Hindlimb muscle (tissue), 1 donor: ENCODE data around the gene DNM1. TPM values are rescaled to one million over a fixed set of nuclear protein-coding genes. Genes with fewer than 3 reads are reported as not detected.

ENCODE experiments used
- DNase-seq: peaks from one replicate; pipeline ENCODE4 v3.0.0-alpha.2; 2013
- polyA plus RNA-seq: library from polyadenylated mRNA; unstranded; fragments of 120-200 nt; gene quantifications from one replicate; pipeline ENCODE4 v1.2.1, GENCODE V29; 2013; ENCODE audit not compliant: insufficient read length

Gene DNM1
- polyA plus RNA-seq, 1 donor: 51.3 TPM

GRCh38 chr9:128252317-128253139 is 49.3 kb downstream of the DNM1 start:
- DNase-seq: no peak

DNA sequence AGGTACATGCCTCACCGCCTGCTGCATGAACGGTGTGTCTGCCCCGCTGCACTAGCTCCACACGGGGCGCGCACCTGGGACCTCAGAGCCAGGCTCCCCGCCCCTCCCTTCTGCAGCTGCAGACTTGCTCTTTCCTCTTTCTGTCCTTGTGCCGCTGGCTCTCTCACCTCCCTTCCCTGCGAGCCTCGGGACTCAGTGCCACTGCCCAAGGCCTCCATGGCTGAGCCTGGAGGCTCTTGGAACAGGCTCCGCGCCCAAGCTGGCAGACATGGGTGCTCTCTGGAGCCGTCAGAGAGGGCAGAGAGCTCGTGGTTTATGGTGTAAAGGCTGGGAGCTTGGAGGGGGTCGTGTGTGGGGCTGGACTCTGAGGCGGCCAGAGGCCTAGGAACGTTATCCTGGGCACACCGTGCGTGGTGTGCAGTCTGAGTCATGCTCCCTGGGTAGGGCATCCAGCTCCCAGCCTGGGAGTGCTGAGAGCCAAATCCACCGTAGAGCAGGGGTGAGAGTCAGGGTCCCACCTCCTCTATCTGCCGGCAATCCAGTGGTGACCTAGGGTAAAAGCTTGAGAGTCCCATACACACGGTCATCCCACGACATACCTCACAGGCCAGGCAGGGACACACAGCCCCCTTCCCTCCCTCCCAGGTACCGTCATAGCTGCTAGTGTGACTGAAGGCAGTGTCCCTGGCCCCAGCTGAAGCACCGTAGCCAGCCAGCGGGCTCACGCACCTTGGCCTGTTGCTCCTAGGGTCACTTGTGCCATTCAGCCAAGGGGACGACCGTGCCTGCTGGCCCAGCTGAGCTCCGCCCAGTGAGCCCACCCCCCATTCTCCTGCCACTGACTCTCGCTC is 50.2 kb downstream of the DNM1 start:
- no peak for DNase-seq

DNA sequence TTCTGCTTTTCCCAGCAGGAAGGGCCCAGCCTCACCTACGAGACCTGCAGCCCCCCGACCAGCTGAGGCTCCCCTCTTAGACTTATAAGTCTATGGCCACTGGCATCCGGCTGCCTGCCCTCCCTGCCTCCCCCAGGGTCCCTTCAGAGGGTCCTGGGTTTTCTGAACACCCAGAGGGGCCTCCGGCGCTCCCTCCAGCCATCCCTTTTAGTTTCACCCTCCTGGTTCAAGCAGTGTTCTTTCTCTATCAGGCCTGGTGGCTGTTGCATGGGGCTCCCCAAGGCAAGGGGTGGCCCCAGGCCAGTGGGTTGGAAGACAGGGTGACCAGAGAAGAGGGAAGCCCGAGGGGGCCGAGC is 50.8 kb downstream of the DNM1 start:
- no peak for DNase-seq

- DNase-seq: no peak
Observed at GRCh38 chr9:128254362-128254761, 51.2 kb downstream of the DNM1 start.

DNA sequence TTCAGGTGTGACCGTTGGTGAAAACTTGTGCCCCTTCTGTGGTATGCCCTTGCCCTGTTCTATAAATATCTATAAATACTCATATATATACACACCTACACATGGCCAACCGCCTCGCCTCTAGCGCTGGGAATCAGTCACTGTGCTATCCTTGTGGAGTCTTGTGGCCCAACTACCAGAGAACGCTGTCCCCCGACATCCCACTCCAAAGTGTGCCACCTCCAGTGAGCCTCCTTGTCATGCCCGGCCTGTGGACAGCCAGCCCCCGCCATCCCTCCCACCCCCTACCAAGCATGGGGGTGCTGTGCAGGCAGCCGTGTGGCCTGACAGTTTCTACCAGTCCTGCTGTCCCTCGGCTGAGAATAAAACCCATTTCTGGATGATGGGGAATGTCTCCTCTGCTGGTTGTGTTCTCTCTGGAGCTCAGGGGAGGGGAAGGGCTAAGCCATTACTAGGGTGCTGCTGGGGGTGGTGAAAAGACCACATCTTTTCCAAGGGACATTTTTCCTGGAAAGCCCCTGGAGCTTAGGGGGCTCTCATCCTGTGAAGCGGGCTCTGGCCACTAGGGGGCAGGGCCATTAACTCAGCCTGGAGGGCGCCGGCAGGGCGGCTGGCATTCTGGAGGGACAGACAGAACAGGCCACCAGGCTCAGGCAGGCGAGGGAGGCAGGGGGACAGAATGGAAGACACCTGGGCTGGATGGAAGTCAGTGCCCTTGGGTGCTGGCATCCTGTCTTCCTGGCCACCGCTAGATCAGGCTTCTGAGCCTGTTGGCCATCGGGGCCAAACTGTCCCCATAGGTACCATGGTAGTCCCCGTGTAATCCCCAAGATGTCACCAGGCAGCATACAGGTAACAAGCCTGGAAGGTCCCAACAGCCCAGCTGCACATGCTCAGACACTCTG is 51.9 kb downstream of the DNM1 start:
- DNase-seq: peak; percentile 58

DNA sequence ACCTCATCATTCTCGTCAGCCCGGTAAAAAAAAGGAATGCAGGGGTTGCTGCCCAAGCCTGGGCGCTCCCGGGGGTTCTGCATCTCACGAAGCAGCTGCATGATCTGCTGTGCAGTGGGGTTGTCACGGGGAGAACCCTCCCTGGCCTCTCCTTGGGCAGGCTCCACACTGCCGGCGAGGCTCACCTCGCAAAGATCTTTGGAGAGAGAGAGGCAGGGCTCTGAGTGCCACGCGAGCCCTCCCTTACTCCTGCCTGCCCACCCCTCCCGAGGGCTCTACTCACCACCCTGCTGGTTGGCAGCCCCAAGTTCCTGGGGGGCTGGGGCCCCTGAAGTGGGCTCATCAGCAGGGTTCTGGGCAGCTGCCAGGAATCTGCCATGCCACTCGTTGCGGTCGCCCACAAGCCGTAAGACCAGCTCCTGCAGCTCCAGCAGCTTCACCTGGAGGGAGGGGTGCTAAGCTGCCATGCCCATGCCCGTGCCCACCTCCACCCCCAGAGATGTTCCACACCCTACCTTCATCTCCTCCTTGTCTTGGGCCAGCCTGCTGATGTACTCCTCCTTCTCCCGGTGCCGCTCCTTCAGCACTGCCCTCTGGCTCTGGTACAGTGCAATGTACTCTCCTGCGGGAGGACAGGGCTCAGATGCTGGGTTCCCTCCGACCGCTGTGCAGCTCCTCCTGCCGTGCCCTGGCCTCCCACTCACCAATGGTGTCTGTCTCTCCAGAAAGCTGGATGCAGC is 54.1 kb downstream of the DNM1 start:
- no peak for DNase-seq

DNA sequence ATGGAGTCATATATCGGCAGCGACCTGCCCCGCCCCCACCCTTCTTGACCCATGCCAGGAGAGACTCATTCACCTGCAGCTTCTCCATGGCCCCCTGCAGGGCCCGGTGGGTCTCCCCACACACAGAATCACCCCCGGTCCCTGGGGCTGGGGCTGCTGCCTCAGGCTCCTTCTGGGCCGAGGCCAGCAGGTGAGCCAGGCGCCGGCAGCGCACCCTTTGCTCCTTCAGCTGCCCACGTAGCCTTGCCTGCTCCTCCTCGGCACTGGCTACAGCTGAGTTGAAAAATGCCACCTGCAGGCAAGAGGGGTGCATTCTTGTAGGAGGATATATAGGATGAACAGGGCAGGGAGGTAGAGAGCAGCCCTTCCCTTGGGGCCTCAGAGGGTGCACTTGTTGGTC is 54.7 kb downstream of the DNM1 start:
- no peak for DNase-seq

DNA sequence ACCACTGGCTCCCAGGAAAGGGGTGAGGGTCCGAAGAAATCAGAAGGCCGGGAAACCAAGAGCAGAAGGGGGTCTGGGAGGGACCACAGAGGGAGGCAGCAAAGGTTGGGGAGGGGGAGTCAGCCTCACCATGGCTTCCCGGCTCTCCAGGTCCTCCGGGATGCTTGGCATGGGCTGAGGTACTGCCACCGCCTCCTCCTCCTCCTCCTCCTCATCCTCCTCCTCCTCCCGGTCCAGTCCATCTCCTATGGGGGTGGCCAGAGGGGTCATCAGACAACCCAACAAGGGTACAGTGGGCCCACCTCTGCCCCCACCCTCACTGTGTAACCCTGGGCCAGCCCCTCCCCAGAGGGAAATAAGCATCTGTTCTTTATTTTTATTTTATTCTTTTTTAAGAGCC is 55.1 kb downstream of the DNM1 start:
- DNase-seq: no peak

GRCh38 chr9:128259156-128259555 is 56.0 kb downstream of the DNM1 start:
- DNase-seq: no peak

DNA sequence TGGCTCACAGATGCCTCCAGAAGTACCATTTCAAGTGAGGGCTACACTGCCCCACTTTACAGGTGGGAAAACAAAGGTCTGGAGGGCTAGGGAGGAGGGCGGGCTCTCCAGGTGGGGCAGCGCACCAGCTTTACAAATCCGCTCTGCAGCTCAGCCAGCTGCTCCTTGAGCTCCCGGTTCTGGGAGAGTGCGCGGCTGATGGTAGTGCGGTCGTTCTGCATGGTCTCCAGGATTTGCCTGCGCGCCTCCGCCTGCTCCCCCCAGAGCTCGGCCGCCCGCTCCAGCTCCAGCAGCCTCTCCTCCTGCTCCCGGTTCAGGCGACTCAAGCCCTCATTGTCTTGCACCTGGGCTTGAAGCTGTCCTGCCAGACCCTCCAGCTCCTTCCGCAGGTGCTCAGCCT is 57.2 kb downstream of the DNM1 start:
- no peak for DNase-seq

DNA sequence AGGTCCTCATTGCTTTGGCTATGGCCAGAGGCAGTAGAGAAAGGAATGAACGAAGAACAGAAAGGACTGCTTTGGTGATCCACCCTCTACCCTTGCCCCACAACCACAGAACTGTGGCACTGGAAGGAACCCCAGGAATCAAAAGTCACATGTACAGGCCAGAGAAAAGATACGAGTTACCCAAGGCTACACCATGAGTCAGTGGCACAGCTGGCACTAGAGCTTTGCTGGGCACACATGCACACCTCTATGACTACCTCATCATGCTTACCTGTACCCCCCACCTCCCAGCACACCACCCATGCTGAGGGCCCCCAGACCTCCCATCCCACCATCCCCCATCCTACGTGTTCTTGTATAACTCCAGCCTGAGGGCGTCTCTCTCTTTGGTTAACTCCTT is 59.5 kb downstream of the DNM1 start:
- DNase-seq: no peak

DNA sequence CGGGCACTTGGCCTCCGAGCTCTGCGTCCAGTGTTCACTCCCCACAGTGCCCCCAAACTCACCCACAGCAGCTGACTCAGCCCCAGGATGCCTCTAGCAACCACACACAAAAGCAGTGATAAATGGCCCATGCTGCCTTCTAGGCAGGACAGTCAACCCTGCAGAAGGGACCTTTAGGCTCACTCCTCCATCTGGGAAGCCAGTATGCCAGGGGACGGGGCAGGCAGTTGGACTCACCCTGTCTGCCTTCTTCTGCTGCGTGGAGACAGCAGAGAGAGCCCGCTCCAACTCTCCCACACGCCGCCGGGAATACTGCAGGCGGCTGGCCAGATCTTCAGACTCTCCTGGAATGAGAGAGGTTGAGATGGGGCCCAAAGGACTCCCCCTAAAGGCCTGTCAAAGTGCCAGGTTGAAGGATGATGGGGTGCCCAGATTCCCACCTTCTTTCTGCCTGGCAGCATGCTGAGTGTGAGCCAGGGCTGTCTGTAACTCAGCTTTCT is 62.2 kb downstream of the DNM1 start:
- DNase-seq: no peak

GRCh38 chr9:128266868-128267590 is 63.9 kb downstream of the DNM1 start:
- no peak for DNase-seq

- no peak for DNase-seq
Observed at GRCh38 chr9:128271112-128271511, 67.9 kb downstream of the DNM1 start.

- DNase-seq: no peak
Observed at GRCh38 chr9:128271512-128271911, 68.3 kb downstream of the DNM1 start.

- no peak for DNase-seq
Observed at GRCh38 chr9:128274245-128274644, 71.1 kb downstream of the DNM1 start.

GRCh38 chr9:128275198-128276007 is 72.2 kb downstream of the DNM1 start, which contains the start of gene GOLGA2:
TSS of gene GOLGA2 (minus strand) at chr9:128276007. CDS start at chr9:128275976, 31 bp downstream.
- peak; percentile 48 for DNase-seq

- DNase-seq: peak; percentile 100
Observed at GRCh38 chr9:128276008-128276573, 72.9 kb downstream of the DNM1 start, which contains the start of gene SWI5. TSS of gene SWI5 (plus strand) at chr9:128276276.

DNA sequence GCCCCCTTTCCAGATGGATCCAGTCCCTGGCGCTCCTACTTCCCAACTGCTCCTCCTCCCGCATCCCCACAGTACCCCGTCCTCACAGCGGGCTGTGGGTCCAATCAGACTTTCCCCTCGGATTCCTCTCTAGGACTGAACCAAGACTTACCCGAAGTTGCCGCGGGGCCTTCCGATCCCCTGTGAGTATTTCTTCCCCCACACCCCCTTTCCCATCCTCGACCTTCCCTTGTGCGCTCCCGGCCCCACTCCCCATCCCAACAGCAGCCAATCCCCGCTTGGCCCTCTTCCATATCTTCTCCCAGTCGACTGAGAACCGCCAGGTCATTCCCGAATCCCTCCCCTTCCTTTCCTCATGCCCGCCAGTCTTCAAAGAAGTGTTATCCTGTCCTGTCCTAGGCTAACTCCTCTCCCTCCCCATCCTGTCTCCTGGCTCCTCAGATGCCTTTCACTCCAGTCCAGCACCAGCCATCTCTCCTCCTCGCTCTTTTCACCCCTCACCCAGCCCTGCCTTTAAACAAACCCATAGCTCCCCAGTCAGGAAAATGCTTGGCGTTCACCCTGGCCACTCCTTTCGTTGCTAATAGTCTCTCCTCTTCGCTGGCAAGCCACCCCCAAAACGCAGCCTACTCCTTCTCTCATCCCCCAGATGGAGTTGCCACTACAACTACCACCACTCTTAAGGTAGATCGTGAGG is 73.5 kb downstream of the DNM1 start:
- peak; percentile 73 for DNase-seq
